Umbilical cord (tissue), 2 donors: Measurements from ENCODE around the gene ASXL1. TPM values are rescaled to one million over a fixed set of nuclear protein-coding genes. Genes with fewer than 3 reads are reported as not detected.

Experiments used
- DNase-seq: peaks from one replicate; pipeline ENCODE4 v3.0.0-alpha.2; 2015; ENCODE audit warnings: low spot score
- total RNA-seq: library from RNA; depleted of rRNA; stranded (reverse); fragments of >200 nt; gene quantifications from one replicate; pipeline ENCODE4 v1.2.3, GENCODE V29; 2014; ENCODE audit warnings: low replicate concordance; ENCODE audit not compliant: insufficient read depth

Gene ASXL1
- total RNA-seq, 1 donor from 2014 or later = 134 TPM

GRCh38 chr20:32453467-32454163, 95.5 kb downstream of the ASXL1 start:
- no peak for DNase-seq

GRCh38 chr20:32454164-32455145, 96.3 kb downstream of the ASXL1 start:
- DNase-seq = no peak

- no peak for DNase-seq
Measured at GRCh38 chr20:32455171-32455900, 97.2 kb downstream of the ASXL1 start.

GRCh38 chr20:32455901-32456701, 98.0 kb downstream of the ASXL1 start:
- no peak for DNase-seq

- peak; percentile 80 for DNase-seq
Measured at GRCh38 chr20:32456869-32457478, 98.8 kb downstream of the ASXL1 start.

GRCh38 chr20:32457479-32457986, 99.4 kb downstream of the ASXL1 start:
- peak; percentile 85 for DNase-seq

GRCh38 chr20:32458061-32458836, 100.1 kb downstream of the ASXL1 start:
- no peak for DNase-seq

GRCh38 chr20:32458837-32459220, 100.7 kb downstream of the ASXL1 start:
- no peak for DNase-seq

GRCh38 chr20:32460231-32460630, 102.1 kb downstream of the ASXL1 start:
- no peak for DNase-seq

- no peak for DNase-seq
Measured at GRCh38 chr20:32460683-32461320, 102.7 kb downstream of the ASXL1 start.

GRCh38 chr20:32461836-32462600, 103.9 kb downstream of the ASXL1 start:
- no peak for DNase-seq

- DNase-seq = peak; percentile 38
Measured at GRCh38 chr20:32462900-32463641, 104.9 kb downstream of the ASXL1 start.

- no peak for DNase-seq
Measured at GRCh38 chr20:32463642-32464400, 105.7 kb downstream of the ASXL1 start.

GRCh38 chr20:32464401-32465091, 106.4 kb downstream of the ASXL1 start:
- no peak for DNase-seq

GRCh38 chr20:32465092-32465900, 107.2 kb downstream of the ASXL1 start:
- peak; percentile 68 for DNase-seq
